GM19099 (cell line): Measurements from ENCODE around the gene CORO2B.

Experiments
- POLR2A ChIP-seq: IDR thresholded peaks from 3 replicates; pipeline ENCODE4 v1.6.1; 2011; ENCODE audit warnings: low read depth; ENCODE audit not compliant: insufficient read length; ENCODE audit errors: extremely low read depth

CORO2B gene

DNA sequence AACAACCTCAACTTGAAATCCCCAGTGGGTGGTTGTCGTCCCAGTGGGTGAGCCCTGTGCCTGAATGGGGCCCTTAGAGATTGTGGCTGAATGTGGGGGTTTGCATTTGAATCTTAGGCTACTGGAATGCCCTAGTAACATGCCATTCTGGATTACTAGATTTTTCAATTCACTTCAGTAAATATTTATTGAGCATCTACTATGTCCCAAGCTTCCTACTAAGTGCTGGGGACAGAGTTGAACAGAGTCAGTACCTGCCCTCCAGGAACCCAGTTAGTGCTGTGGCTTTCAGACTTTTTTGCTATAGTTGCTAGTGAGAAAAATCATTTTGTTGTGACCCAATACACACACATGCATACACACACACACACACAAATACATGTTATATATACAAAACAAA is 39.0 kb downstream of the CORO2B start:
- TF ChIP-seq POLR2A: no peak

DNA sequence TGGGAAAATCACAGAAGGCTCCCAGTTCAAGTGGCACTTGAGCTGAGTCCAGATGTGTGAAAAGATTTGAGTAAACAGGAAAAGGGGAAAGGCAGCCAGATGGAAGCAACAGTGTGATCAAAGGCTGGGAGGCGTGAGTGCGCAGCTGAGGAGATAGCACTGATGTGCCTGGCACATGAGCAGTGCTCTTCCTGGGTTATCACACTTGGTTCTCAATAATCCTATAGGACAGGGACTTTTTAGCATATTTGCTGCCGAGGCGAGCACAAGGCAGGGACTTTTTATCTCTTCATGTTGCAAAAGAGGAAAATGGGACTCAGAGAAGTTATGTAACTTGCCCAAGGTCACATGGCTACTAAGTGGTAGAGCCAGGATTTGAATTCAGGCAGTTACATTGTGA is 39.6 kb downstream of the CORO2B start:
- no peak for TF ChIP-seq POLR2A

GRCh38 chr15:68618908-68619698 is 40.3 kb downstream of the CORO2B start:
- TF ChIP-seq POLR2A: no peak

DNA sequence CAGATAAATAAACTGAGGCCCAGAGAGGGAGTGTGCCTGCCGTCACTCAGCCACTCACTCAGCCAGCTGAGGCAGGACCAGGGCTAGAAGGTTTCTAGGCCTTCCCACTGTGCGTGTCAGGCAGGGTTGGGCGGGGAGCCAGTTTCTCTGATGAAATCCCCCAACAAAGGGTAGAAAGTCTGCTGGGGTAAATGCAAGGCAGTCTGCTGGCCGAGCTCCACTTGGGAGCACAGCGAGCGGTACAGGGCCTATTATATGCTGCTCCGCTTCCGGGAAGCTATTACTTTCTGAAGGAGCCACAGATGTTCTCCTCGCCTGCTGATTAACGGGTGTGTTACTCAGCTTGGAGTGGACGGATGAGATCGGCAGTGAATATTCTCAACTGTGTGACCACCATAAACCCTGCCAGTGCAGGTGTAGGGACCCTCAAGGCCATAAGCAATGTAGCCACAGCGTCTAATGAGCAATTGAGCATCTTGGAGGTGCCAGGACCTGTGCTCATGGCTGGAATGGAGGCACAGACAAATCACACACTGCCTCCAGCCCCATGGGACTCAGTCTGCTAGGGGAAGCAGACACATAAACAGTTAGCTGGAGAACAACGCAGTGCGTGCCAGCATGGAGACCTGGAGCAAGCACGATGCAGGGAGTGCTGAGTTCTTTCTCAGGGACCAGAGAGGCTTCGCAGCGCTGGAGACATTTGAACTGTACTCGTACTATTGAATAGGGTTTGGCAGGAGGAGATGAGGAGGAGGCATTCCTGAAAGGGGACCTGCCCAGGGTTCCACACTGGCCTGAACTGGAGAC is 42.1 kb downstream of the CORO2B start:
- TF ChIP-seq POLR2A: no peak

DNA sequence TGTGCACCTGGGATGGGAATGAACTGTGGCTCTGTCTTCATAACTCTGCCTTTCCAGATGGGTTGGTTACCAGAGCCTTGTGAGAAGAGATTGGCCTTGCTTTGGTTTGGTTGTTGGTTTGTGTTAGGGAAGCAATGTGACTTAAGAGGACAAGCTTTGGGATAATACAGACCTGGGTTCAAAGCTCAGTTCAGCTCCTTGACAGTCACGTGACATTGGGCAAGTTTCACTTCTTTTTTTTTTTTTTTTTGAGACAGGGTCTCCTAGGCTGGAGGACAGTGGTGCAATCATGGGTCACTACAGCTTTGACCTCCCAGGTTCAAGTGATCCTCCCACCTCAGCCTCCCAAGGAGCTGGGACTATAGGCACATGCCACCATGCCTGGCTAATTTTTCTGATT is 42.7 kb downstream of the CORO2B start:
- TF ChIP-seq POLR2A: no peak

GRCh38 chr15:68623301-68623892 is 44.6 kb downstream of the CORO2B start:
- TF ChIP-seq POLR2A: no peak

DNA sequence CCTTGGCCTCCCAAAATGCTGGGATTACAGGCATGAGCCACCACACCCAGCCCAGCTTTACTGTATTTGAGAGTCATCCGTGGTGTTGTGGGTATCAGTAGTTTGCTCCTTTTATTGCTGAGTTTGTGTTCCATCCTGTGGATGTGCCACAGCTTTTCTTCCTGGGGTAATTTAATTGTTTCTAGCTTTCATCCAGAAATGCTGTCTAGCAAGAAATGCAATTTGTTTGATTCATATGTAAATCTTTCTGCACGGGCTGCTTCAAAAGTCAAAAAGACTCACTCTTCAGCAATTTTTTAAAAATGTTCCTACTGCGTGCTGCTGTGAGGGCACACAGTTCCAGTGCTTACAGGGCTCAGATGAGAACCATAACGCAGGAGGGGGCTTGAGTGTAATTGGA is 47.1 kb downstream of the CORO2B start:
- no peak for TF ChIP-seq POLR2A

GRCh38 chr15:68626283-68626682 is 47.5 kb downstream of the CORO2B start:
- TF ChIP-seq POLR2A: no peak

DNA sequence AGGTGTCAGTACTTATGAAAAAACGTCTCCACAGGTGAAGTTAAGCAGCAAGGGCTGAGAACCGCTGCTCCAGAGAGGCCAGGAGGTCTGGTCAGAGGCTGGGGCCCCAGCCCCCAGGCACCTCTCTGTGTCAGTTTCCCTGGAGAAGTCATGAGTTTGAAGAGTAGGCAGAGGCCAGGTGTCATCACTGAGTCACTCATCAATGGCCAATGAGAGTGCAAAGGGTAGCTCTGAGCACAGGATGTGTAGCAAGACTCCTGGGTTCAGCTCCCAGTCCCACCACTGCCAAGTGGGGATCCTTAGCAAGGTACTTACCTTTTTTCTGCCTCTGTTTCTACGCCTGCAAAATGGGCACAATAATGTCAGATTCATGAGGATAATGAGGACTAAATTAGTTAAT is 47.9 kb downstream of the CORO2B start:
- no peak for TF ChIP-seq POLR2A

DNA sequence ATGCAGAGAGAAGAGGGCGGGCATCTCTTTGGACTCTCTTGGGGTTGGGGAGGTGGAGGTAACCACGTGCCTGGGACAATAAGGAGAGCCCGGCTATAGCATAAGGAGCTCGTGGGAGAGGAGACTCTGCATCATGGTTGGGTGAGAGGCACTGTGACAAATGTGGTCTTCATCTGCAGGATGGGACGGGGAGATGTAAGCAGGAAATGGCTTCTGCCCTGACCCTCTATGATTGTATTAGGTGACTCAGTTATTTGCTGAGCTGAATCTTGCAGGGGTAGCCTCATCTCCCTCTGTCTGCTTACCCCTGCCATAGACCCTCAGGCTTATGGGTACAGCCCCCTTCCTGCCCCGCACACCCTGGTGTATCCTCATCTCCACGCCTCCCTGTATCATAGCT is 48.7 kb downstream of the CORO2B start:
- TF ChIP-seq POLR2A: no peak

DNA sequence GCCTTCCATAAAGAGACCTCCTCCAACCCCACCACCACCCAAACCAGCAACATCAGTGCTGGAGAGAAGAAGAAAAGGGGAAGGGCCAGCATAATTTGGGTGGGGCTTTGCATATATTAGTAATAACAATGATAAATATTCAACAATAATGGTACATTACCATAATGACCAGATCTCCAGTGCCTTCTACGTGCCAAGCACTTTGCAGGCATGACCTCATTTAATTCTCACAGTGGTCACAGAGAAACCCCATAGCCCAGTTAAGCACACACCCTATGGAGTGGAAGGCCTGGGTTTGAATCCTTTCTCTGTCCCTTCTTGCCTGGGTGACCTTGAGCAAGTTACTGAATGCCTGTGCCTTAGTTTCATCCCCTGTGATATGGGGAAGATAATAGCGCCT is 49.2 kb downstream of the CORO2B start:
- TF ChIP-seq POLR2A: no peak

- TF ChIP-seq POLR2A: no peak
Observed at GRCh38 chr15:68629519-68630210, 50.9 kb downstream of the CORO2B start.

DNA sequence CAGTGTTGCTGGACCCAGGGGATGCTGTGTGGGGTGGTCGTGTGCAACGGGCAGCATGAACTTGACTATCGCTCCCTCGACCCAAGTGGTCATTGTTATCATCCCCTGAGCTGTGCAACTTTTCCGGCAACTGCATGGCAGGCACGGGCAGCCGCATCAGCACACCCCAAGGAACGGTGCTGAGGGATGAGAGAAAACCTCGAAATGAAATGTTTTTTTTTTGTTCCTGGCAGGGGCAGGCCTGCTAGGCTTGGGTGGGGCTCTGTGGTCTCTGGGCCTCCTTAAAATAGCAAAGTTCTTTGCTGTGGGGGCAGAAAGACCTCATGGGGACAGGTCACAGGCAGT is 51.4 kb downstream of the CORO2B start:
- TF ChIP-seq POLR2A: no peak

GRCh38 chr15:68630836-68631235 is 52.0 kb downstream of the CORO2B start:
- no peak for TF ChIP-seq POLR2A

DNA sequence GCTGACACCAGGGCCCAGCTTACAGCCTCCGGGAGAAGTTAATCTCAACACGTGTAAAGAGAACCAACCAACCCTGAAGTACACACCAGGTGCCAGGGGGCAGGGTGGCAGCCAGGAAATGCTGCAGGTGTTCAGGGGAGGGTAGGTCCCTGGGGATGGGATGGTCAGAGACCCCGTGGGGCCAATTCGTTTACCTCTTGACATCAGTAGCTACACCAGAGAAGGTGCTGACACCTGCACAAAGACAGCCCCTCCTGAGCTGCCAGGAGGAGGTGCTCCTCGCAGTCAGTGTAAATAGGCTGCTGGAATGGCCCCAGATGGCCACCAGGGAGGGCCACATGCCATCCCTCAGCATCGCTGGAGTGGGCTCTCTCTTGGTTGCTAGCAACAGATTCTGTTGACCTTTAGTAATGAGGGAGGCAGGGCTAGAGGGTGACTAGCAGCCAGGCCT is 52.8 kb downstream of the CORO2B start:
- no peak for TF ChIP-seq POLR2A
